GM21576 (cell line): ENCODE data around the gene NDUFS7.
A peak's percentile ranks its signal among the peaks of the same experiment; 100 is the strongest.

Experiments used
- ATAC-seq: cut with Tn5 transposase; IDR thresholded peaks from one replicate; pipeline ENCODE4 v1.9.1; 2021; ENCODE audit warnings: mild to moderate bottlenecking, moderate library complexity; ENCODE audit not compliant: unreplicated experiment

NDUFS7 gene

DNA sequence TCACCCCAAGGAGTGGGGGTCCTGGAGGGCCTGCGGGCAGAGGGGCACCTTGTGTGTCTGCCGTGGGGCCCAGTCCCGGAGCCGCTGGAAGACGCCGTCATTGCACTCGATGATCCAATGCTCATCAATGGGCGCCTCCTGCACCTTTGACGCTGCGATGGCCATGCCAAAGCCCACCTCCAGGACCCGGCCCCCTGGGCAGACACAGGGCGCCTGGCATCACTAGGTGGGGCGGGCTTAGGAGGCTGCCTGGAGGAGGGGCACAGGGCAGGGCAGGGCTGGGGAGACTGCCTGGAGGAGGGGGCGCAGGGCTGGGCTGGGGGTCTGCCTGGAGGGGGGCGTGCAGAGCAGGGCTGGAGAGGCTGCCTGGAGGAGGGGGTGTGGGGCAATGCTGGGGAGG, 16.0 kb downstream of the NDUFS7 start:
- no peak for ATAC-seq

DNA sequence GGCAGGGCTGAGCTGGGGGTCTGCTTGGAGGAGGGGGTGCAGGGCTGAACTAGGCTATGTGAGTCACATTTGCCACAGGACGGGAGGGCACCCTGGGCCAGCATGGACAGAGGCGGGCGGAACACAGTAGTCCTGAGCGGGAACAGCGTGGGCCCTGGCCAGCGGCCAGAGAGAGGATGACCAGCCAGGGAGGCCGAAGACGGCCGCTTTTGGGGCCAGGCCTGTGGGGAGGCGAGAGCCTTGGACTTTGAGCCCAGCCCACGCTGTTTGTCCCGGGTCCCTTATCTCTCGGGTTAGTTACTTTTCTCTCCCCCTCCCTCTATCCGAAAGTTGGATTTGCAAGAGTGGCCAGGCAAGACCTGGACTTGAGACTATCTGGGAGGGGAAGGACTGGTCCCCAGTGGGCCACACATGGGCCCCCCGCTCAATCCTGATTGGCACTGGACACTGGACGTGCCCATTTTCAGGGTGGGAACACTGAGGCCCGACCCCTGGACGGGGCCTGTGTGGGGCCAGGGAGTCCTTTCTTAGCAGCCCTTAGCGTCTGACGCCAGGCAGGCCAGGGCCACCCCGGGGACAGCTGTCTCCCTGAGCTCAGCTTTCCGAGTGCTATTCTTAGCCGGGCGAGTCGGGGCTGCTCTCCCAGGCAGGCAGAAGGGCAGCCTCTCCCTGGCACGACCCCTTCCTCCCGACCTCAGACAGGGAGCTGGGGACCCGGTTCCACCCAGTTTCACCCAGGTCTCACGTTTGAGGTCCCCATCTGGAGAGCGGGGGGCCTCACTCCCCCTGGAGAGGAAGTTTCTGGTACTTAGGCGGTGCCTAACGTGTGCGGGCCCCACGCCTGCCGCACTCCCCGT, 16.8 kb downstream of the NDUFS7 start:
- ATAC-seq, result no peak

DNA sequence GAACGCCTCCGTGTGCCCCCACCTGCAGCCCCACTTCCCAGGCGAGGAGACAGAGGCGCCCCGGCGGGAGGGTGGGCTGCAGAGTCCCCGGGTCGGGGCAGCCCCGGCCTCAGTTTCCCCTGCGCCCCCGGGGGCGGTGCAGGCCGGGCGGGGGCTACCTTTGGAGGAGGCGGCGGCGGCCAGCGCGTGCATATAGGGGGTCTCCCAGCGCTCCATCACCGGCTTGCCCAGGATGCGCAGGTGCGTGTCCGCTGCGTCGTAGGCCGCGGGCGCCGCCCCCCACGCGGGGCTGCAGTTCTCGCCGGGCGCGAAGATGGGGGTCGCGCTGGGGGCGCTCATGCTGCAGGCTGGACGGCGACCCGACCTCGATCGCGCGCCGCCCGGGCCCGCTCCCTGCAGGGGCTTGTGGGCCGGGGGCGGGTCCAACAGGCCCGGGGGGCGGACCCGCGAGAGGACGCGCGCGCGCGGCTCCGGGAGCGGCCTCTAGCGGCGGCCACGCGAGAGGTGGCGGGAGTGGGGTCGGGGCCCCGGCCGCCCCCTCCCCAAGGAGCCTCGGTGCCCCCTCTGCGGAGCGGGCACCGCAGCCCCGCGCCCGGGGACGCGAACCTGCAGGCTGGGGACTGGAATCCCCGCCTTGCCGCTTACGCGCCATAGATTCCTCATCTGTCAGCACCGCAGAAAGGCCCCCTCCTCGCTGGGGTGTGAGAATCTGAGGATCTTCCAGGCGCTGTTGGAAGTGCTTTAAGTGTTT, 17.6 kb downstream of the NDUFS7 start, which contains the start of gene GAMT:
Gene GAMT (minus strand): TSS at position 405 of the 751 bp plus-strand sequence. CDS start 66 bp downstream, at position 339.
- ATAC-seq, result no peak

DNA sequence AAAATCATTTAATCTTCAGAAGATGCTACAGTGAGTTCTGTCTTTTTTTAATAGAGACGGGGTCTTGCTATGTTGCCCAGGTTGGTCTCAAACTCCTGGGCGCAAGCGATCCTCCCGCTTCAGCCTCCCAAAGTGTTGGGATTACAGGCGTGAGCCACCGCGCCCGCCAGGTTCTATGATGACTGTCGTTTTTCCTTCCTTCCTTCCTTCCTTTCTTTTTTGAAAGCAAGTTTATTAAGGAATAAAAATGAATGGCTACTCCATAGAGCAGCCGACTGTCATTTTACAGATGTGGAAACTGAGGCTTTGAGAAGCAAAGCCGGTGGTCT, 18.1 kb downstream of the NDUFS7 start:
- ATAC-seq, result no peak

DNA sequence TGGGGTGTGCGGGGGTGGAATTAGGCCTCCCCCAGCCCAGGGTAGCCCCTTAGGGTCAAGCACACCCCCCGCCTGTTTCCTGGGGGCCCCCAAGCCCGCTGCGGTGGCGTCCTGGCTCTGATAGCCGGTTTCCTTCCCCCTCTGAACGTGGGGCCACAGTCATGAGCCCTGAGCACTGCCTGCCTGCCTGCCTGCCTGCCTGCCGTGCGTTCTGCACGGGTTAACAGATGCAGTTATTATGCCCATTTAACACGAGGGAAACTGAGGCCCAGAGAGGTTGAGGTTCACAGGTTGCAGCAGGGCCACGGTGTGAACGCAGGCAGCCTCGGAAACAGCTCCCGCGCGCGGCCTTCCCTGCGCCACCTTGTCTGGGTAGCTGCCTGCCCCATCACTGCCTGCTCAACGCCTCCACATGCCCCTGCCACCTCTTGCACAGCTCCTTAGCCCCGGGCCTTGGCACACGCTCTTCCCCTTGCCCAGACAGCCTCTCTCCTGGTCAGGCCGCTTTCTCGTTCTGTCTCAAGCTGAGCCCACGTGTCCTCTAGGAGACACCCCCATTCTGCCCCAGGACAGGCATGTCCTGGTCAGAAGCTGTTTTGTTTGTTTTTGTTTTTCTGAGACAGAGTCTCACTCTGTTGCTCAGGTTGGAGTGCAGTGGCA, 18.8 kb downstream of the NDUFS7 start:
- ATAC-seq, result no peak

DNA sequence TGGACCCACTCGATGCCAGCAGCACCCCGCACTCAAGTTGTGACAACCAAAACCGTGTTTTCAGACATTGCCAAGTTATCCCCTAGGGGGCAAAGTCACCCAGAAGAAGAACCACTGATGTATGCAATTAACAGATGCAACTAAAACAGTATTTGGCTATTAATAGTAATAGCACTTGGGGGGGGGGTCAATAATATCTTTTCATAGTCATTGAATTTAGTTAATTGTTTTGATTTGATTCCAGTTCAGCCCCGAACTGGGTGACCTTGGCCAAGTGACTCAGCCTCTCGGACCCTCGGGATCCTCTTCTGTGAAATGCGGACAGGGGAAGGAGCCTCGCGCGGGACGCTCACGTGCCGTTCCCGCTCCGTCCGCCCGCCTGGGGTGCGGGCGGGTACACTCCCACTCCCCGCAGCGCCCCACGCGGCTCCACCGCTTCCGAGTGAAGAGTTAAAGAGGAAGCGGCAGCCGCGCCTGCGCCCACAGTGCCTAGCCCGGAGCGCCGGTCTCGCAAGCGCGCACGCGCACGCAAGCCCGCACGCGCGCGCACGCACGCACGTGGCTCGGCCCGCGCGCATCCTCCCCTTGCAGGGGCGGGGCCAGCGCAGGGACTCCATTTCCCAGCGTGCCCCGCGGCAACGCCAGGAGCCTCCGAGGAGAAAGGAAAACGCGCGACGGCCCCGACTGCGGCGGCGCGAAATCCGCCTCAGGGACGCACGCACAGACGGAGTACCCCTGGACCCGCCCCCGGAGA, 23.2 kb downstream of the NDUFS7 start:
- ATAC-seq, result peak; percentile 71

DNA sequence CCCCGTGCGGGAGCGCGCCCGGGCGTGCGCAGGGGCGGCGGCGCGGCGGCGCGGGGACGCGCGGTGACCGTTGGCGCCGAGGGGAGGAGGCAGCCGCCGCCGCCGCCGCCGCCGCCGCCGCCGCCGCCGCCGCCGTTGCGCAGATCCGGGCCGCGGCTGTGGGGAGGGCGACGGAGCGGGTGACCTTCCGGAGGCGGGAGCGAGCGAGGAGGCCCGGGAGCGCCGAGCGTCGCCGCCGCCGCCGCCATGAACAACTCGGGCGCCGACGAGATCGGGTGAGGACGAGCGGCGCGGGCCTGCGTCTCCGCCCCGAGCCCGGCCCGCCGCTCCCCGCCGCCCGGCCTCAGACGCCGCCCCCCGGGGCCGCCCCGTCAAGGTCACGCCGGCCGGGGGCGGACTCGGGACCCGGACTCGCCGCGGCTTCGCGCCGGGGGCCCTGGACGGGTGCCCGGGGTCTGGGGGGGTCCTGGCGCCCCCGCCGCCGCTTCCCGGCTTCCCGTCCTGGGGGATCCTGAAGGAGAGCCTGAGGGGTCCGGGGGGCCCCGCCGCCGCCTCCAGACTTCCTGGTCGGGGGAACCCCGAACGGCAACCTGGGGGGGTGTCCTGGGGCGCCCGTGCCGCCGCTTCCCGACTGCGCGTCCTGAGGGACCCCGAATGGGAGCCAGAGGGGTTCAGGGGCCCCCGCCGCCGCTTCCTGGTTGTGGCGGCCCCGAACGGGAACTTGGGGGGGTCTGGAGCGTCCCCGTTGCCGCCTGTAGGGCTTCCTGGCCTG, 24.0 kb downstream of the NDUFS7 start, which contains the start of gene DAZAP1:
Gene DAZAP1 (plus strand): TSS at position 59 of the 772 bp plus-strand sequence. CDS start 188 bp downstream, at position 247.
- ATAC-seq, result peak; percentile 10

DNA sequence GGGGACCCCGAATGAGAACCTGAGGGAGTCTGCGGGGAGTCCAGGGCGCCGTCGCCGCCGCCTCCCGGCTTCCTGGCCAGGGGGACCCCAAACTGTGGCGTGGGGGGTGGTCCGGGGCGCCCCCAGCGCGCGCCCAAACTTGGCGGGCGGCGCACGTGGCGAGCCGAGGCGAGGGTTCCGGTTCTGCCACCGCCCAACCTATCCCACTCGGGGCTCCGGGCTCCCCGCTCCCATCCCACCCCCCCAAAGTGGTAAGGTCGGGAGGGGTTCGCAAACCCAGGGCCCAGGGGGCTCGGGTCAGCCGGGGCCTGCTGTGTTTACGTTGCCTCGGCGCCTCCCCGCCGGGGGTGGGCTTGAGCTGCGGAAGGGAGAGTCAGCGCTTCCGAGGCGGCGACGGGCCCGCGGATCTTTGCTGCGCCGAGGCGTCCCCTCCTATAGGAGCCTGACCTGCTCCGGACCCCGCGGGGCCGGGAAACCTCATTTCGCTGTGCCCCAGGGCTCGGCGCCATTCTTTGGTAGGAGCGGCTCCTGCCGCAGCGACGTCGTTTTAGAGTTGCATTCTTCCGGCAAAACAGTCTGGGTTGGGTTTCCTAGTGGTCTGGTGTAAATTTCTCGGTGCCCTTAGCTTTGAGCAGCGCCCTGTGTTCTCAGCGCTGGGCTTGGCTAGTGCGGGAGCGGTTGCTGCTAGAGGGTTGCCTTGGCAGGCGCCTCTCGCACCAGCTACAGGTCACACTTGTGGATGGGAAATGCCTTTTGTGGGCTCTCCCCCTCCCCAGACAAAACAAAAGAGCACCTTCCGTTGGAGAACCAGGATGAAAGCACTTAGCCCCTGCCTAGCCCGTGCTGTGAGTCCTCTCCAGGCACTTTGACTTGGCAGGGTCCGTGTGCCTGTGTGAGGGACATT, 24.8 kb downstream of the NDUFS7 start:
- no peak for ATAC-seq

DNA sequence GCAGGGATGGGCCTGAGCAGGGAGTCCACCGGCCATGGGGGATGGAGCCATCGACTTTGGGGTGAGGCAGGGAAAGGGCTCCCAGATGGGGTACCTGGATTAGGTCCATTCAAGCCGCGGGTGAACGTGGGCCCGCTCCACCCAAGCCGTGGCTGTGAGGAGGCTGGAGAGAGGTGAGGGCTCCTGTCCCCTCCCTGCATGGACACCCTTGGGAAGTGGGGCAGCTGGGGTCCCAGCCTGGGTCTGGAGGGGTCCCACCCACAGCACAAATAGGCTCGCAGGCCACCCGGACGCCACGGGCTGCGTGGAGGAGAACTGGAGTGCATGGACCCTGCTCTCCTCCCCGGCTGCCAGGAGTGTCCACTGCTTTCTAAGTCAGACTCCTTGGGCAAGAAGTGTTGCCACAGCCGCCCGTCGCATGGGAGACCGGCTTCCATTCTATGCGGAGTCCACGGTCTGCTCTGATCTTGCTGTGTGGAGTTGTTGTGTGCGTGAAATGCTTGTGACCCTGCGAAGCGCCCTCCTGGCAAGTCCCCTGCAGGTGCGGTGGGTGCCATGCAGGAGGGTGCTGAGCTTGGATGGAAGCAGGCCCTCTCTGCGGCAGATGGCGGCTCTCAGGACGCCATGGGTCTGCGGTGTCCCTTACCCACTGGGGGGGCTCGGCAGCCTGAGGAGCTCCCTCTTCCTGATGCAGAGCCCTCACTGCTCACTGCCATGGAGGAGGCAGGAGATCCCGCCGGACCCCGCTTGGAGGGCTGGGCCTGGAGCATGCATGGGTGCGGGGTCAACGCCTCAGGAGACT, 25.7 kb downstream of the NDUFS7 start:
- no peak for ATAC-seq

DNA sequence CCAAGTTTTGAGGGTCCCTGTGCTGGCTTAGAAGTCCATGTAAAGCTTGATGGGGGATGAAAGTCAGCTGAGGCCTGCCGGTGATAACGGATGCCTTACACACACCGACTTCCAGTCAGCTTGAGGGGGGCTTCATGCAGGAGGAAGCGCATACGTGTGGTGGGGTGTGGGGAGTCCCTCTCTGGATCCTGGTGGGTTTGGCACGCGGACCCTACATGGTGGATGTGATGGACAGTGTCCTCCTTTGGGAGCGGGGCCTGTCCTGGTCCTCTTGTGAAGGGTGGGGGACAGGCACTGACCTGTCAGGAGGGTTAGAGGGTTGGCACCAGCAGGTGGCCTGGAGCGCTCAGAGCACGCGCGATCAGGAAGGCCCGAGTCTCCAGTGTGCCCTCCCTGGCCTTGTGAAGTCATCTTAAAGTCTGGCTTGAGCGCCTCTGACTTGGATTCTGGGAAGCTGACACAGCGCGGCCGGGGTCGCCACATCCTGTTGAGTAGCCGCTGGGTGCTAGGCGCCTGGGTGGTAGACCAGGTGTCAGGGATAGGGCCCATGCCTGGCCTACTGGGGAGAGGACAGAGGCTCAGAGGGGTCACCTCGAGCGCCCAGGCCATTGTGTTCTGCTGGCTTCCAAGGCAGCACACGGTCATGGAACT, 26.6 kb downstream of the NDUFS7 start:
- no peak for ATAC-seq

DNA sequence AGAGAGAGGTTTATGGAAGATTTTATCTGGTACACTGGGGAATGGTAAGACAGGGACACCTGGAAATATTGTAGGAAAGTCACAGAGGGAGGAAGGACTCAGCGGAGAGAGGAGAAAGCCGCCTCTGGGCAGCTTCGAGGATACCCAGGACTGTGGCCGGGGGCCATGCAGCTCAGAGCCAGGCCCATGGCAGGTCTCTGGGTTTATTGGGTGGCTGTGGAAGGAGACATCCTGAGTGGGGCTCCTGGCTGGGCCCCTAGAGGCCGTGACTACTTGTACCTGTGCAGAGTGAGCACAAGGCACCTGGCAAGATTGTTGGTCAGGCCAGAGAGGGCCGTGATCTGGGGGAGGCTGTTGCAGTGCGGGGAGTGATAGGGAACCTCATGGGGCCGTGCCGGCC, 27.1 kb downstream of the NDUFS7 start:
- ATAC-seq, result no peak

DNA sequence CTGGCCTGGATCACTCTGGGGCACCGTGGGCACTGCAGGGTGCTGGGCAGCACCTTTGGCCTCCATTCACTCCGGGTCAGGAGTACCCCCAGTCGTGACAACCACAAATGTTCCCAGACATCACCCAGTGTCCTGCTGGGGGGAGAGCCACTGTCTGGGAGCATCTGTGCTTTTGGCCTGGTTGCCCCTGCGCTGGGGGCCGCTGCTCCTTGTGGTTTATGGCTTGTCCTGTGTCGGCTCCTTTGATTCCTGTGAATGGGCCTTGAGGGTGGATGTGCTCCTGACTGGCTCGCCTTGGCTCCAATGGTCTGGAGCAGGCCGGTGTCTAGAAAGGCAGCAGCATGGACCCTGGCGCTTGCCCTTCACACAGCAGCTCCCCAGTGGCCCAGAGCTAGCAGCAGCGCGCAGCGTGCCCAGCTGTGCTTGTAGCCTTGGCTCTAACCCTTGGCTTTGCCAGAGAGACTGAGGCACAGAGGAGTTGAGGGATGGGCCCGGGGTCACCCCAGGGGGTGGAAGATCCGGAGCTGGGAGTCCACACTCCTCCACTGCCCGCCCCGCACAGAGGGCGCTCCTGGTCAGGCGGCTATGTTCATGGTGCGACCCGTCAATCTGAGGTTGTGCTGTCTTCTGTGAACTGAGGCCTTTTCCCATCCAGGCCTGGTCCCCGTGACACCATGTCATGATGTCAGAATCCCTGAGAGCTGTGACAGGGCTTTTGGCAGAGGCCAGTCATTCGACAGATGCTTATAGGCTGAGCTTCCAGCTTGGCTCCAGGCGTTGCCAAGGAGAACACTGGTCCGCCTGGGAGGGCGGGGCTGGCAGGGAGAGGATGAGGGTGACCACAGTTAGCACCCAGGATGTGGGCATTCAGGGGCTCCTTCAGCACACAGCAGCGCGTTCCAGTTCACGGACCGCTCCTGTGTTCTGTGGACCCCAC, 27.8 kb downstream of the NDUFS7 start:
- no peak for ATAC-seq

DNA sequence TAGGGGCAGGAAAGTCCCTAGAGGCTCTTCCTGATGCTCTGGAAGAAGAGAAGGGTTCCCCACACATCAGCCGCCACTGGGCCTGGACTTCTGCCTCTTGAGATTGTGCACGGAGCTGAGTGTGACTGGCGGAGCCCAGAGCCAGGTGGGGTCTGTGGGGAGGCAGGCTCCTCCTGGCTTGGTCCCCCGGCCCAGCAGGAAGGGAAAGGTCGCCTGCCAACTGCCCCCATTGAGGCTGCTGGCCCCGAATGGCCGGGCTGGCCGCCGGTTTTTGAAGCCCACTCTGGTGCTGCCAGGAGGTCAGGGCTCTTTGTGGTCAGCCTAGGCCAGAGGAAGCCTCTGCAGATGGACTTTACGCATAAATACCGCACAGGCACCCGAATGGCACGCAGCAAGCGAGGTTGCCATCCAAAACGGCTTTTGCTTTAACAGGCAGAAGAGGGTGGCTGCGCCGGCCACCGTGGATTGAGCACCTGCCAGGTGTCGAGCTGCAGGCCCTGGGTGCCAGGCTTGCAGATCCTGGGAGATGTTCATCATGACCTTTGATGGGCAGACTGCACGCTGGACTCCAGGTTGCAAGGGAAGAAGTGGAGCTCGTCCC, 28.7 kb downstream of the NDUFS7 start:
- no peak for ATAC-seq

DNA sequence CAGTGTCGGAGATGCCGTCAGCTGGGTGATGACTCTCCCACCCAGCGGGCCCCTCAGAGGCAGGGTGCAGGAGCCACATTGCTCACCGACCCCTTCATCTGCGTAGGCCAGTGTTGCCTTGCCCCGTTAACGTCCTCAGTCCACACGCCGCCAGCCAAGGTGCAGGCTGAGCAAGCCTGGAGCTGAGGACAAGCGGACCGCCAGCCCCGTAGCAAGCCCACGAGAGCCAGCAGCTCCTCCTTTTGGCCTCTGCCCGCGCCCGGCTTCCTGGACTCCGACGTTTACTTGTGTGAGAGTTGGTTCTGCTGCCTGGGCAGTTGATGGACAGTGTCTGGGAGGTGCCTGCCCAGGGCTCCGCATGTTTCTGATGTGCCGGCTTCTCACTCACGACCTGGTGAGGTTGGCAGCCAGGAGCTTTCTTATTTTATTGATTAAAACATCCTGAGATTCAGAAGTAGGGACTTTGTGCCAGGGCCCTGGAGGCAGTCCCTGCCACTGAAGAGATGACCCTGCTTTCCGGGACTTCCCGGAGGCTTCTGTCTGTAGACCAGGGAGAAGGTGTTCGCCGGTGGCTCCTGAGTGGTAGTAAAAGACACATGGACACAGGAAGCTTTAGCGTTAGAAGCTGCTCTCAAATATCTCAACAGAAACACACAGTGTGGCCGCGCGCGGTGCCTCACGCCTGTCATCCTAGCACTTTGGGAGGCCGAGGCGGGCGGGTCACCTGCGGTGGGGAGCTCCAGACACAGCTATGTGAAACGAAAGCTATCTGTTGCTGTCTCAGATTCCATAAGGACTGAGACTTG, 29.5 kb downstream of the NDUFS7 start:
- ATAC-seq, result no peak
